Fibroblast of gingiva (primary cell): Measurements from ENCODE around the gene CCND3.
A peak's percentile ranks its signal among the peaks of the same experiment; 100 is the strongest.
"Not testable (repeated sequence)": the region's sequence is repeated elsewhere in the genome, so short reads cannot be mapped to it uniquely, and the experiment has no call there.

ENCODE experiments used
- DNase-seq: peaks from one replicate; pipeline ENCODE4 v3.0.0-alpha.2; 2011; ENCODE audit warnings: low read depth

CCND3 gene

DNA sequence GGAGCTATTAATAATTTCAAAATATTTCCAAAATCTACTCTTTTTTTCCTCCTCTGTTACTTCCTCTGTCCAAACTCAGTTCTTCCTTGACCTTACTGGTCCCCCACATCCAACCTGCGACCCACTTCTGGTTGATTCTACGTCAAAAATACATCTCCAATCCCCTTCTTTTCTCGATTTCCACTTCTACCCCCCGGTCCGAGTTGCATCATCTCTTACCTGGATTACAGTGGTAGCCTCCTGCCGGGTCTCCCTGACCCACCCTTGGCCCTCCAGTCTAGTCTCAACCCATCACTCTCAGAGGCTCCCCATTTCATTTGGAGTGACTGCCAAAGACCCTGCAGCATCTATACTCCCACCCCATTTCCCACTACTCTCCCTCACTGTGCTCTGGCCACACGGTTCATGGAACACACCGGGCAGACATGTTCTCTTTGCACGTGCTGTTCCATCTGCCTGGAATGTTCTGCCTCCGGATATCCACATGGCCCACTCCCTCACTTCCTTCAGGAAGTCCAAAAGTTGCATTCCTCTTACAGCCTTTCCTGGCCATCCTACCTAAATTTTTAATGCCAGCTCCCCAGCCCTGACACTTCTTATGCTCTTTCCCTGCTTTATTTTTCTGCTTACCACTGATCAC is 6.1 kb upstream of the CCND3 start:
- no peak for DNase-seq

DNA sequence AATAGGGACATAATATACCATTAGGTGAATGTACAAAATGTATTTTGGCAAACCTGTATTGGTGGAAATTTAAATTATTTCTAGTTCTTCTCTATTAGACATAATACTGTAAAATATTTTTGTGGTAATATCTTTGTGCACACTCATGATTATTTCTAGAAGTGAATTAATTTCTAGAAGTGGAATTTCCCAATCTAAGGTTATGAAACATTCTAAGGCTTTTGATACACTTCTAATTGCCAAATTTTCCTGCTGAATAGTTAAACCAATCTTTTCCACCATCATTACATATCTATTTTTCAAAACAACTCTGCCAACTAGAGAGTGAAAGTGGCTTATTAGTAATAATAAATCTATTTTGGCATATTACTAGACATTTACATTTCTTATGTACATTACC is 1.8 kb upstream of the CCND3 start:
- no peak for DNase-seq

DNA sequence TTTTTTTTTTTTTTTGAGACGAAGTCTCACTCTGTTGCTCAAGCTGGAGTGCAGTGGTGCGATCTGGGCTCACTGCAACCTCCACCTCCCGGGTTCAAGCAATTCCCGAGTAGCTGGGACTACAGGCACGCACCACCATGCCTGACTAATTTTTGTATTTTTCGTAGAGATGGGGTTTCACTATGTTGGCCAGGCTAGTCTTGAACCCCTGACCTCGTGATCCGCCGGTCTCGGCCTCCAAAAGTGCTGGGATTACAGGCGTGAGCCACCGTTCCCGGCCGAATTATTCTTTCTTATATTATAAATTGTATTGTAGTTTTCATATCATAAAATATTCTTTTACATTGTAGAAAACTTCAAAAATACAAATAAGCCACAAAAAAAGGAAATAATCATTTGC is 1.3 kb upstream of the CCND3 start:
- DNase-seq = not testable (repeated sequence)

DNA sequence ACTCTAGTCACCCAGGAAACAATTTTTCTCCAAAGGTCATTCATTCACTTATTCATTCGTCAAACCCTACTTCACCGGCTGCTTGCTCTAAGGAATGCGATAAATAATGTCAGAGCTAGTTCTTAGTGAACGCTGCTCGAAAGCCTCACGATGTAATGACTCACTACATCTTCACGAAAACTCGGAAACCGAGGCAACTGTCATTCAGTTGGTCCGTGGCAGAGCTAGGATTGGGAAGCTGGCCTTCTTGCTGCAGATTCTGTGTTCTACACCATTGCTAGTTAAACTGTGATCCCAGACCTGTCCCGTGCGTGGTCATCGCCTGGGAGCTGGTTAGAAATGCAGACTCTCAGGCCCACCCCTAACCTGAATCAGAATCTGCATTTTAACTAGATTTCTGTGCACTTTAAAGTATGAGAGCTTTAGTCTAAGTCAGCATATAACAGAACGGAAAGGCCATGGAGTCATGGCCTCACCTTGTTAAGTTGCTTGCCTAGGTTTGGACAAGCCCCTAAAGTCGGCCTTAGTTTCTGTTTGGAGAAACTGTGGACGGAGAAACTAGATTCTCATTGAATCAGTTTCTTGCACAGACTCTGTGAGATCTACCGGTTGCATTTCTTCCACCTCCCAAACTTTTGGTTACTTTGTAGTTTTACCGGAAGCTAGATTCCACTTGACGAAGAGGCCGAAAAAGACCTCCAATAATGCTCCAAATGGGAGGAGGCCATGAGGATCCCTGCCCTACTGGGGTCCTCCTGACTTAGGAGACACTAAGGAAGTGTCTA is 651 bp upstream of the CCND3 start:
- no peak for DNase-seq

DNA sequence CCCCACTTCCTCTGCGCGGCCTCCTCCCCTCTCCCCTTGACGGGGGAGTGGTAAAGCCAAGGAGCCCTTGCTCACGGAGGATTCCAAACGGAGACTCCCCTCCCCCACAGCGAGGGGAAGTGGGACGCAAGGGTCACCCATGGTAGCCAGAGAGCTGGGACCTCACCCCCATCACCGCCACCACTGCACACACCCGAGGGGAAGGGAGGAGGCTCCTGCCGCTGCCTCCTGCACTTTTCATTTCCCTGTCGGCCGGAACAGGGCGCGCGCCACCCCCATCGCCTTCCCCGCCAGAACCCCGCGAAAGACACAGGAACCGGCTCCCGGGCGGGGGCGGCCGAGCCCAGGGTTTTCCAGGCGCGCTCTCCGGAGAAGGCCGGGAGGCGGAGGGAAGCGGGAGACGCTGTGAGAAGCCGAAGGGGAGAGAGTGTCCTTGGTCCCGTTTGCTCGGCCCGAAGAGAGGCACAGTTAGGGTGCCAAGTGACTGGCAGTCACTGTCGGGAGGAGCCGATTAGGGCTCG is 789 bp downstream of the CCND3 start:
- no peak for DNase-seq

DNA sequence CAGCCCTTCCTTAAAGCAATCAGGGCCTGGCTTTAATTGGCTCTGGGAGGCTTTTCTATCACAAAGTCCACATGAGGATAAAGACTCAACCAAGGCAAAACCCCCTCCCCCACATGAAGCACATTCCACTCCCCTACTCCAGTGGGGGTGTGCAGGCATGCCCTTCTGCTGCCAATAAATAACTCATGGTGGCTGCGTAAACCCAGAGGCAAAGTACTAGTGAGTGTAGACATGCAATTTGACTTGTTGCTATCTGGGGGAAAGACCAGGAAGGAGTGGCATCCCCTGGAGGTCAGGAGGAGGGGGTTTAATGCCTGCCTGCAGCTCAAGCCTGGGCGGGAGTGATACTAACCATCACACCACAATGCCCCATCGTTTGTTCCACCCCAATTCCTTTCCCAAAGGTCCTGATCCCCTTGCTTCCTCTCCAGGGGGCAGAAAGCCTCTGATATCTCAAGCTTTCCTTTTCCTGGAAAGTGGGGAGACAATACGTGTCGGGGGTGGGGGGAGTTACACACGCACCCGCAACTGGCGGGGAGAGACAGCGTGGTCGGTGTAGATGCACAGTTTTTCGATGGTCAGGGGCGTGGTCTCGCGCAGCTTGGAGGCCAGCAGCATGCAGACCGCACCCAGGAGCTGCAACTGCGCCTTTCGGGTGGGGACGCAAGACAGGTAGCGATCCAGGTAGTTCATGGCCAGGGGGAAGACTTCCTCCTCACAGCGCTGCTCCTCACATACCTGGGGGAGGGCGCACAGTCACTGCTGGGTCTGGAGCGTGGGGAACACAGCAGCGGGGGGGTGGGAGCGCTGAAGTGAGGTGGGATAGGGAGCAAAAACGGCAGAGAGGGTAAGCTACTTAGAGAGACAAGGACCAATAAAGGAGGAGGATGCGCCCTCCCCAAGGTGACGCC is 1.5 kb downstream of the CCND3 start:
- DNase-seq = peak; percentile 67

DNA sequence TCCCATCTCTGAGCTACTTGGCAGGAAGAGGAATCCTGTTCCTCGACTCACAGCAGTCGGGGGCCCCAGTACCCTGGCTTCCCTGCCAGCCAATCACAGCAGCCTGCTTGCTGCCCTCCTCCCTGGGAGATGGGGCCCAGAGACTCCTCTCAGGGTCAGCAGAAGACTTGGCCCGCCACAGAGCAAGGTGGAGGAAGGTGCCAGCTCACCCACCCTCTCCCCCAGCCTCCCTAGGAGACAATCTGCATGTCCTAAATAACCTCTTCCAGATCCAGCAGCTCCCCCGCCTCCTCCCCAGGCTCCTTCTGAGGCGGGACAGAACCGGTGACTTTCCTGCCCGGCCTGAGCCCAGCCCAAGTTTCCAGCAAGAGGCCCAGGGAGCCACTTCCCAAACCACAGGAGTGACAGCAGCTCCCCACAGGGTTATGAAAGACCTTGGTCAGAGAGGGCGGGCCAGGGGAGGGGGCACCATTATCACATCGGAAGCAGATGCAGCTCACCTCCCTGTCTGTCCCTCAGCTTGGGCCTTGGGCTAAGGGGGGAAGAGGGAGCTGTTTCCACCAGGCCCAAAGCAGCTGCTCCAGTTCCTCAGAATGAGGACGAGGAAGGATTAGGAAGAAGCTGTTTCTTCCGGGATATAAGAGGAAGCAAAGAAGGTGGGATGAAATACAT is 2.3 kb downstream of the CCND3 start:
- DNase-seq = peak; percentile 76

DNA sequence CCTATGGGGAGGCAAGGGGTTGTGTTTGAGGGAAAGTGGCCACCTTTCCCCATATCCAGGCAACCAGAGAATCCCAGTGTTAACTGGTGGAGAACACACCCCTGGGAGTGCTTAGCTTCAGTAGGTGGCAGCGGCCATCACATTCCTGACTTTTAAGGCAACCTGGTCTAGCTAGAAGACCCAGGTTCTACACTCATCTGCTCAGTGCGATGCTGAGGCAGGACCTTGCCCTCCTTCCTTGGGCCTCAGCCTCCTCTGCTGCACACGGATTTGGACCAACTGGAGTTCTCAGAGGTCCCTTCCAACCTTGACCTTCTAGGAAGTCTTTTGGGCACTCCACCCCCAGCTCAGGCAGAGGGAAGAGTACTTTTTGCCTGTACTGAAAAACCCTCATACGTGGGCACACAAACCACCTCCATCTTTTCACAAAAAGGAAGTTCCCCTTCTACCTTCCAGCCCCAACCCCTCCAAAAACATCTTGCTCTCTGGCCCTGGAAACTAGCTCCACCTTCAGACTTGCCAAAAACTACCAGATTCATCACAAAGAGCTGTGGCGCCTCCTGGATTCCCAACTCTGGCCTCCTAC is 2.9 kb downstream of the CCND3 start:
- no peak for DNase-seq

DNA sequence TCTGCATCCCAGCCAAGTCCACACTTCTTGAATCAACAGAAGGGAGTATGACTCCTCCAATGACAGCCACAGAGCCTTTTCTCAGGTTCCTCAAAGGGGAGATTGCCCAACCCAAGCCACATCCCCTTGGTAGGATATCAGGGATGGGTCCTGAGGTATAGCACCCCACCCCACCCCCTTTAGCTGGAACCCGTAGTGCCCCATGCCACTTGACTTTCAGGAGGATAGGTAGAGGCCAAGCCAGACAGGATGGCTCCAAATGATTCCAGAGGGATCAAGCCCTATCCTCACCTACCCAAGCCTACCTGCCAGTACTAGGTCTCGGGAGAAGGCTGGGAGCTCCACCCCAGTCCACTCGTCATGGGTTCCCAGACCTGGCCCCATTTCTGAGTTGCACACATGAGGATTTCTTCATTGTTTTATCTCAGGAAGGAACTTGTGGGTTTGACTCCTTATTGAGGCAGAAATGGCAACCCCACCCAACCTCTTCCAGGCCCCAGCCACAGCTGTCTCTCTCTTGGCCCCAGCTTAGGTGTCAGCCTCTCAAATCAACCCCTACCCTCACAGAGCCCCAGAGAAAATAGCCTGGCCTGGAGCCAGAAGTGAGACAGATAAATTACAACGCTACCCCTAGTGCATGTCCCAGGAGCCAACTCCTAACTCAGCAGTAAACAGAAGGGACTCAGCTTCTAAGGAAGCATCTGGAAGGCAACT is 3.6 kb downstream of the CCND3 start:
- no peak for DNase-seq

DNA sequence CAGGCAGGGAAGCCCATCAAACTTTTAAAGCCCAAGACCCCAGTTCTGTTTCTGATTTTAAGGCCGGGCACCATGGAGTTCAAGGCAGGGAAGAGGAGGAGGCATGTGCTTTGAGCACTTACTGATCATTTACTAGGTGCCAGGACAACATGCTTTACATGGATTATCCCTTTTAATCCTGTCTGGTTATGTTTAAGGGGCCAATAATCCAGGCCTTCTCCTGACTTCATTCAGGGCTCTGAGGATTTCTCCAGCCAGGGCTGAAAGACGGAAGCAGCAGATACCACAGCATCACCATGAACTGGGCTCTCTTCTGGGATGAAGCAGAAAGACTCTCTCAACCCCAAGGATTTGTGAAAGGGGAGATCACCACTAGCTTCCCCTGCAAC is 4.1 kb downstream of the CCND3 start:
- DNase-seq = no peak

DNA sequence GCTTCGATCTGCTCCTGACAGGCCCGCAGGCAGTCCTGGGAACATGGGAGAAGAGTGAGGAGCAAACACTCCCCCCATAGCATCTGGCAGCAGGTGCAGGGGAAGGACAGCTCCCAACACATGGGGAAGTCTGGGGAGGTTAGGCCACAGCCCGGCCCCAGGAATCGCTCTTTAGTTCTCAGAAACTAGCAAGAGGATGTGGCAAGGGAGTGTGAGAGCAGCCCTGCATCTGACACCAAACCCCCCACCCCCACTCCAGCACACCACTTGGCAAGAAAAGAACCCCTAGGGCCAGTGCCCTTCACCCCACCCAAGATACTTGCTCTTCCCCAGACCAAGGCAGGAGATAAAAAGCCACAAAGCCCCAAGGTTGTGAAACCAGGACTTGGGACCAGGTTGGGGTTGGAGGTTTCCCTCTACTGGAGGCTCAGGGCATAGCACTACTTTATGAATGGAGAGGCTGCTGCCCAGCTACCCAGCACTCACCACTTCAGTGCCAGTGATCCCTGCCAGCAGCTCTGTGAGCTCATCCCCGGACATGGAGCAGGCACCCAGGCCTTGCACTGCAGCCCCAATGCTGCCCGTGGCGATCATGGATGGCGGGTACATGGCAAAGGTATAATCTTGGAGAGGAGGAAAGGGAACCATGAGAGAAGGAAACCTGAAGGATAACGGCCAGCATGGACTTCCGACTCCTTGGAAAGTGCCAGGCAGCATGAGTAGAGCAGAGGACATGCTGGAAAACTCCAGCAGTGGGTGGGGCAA is 5.4 kb downstream of the CCND3 start:
- DNase-seq = peak; percentile 93

DNA sequence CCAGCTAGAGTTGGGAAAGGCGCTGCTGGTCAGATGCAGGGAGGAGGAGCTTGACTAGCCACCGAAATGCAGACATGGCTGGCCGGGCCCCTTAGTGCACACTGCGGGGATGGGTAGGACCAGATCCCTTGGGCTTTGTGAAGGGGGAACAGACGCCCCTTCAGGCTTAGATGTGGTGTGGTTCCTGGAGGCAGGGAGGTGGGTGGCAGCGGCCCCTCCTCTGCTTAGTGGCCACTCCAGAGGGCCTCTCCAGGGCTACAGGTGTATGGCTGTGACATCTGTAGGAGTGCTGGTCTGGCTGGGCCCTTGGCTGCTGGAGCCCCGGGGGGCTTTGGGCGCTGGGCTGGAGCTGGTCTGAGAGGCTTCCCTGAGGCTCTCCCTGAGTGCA is 5.9 kb downstream of the CCND3 start:
- no peak for DNase-seq

DNA sequence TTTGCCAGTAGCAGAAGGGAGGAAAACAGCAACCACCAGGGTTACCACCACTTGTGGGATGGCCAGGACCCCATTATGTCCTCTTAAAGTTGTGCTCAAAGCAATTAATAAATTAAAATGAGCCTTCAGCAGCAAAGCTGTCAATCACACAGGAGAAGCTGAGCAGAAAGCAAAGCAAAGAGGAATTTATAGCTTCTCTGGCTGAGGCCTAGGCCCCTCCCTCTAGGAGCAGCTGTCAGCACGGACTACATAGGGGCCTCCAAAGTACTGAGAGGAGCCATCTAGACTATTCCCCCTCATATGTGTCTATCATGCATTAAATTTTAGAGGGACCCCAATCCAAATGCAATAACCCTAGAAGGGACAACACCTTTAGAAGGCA is 6.4 kb downstream of the CCND3 start:
- DNase-seq = no peak

DNA sequence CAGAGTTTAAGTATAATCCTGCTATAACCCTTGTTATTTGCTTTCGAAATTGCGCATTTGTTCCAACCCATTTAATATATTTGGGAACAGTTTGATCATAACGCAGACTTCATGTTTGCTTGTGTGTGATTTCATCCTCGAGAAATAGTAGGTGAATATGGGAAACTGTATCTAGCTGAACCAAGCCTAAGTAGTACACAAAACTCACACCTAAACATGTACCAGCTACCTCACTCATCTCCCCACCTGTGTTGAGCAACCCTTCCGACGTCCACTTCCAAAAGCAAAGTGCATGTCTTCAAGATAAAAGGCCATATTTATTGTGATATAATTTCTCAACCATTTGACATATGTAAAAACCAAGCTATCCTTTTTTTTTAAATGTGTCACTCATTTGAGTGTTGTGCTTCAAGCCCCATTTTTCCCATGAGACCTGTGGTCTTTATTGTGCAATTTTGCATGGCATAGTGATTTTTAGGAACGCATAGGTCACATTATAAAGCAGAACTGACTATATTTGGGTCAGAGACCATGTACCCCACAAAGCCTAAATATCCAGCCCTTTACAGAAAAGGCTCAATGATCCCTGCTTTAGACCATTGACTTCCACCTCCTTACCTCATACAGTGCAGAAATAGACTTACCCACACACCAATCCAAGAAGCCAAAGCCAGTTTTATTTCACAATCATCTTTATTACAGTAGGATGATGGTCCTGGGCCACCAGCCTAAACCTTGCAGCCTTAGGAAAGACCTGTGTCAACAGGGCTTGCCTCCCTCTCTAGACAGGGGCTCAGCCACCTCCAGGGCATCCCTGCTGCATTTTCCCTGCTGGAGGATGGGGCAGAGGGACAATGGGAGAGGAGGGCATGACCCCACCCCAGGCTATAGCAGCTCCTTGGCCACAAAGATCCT is 7.1 kb downstream of the CCND3 start:
- DNase-seq = peak; percentile 76

DNA sequence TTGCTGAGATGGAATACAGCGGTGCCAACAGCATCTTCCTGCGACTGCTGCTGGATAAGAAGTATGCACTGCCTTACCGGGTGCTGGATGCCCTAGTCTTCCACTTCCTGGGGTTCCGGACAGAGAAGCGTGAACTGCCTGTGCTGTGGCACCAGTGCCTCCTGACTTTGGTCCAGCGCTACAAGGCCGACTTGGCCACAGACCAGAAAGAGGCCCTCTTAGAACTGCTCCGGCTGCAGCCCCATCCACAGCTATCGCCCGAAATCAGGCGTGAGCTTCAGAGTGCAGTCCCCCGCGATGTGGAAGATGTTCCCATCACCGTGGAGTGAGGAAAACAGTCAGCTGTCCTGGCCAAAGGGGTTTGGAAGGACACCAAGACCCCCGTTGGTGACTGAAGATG is 9.2 kb downstream of the CCND3 start:
- DNase-seq = no peak

DNA sequence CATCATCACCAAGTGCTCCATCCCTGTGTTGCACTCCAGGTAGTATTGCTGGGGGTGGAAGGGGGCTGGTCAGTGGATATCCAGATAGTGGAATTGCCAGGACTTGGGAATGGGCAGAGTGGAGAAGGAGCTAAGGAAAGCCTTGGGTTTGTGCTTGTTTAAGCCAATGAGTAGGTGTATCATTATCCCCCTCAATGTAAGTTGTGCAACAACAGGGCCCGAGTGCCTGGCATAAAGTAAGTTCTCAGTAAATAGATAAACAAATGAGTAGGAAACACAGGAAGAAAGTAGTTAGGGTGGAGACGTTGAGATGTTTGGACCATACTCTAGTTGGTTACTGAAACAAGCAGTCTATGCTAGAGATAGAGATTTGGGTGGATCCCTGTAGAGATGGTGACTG is 9.8 kb downstream of the CCND3 start:
- DNase-seq = no peak

DNA sequence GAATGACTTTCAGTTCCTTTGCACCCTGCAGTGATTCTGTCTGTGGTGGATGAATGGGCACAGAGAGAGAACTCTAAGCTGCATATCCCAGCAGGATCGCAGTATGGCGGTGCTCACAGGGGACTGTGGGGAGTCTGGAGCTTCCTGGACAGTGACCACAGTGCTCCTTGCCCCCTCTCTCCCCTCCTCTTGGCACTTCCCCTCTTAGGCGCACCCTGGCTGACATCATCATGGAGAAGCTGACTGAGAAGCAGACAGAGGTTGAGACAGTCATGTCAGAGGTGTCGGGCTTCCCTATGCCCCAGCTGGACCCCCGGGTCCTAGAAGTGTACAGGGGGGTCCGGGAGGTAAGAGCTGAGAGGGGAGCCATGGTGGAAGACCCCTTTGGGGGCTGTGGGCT is 11.7 kb downstream of the CCND3 start:
- no peak for DNase-seq

DNA sequence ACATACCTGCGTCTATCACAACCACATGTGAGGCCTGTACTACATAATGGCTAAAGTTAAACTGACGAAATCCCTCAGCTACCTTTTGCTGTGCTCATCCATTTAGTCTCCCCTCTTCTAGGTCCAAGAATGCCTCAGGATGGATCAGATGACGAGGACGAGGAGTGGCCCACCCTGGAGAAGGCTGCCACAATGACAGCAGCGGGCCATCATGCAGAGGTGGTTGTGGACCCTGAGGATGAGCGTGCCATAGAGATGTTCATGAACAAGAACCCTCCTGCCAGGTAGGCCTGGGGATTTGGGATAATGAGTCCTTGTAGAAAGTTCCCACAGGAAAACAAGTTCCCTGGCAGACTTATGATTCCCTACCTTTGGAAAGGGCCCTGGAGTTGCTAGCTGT is 14.4 kb downstream of the CCND3 start:
- no peak for DNase-seq

DNA sequence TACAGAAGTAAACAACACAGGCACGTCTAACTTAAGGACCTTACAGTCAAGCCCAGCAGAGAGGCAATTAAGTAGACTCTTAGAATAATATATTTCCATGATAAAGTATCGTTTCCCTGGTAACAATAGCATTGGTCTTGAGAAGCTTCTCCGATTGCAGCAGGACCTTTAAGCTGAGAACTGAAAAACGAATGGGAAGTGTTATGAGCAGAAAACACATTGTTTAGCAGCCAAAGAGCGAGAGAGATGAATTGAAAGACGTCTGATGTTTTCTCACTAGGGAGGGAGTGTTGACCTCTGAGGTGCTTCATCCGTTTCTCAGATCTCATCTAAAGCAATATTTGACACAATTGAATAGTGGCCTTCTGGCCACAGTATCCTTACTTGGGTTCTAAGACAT is 19.5 kb downstream of the CCND3 start:
- DNase-seq = no peak

DNA sequence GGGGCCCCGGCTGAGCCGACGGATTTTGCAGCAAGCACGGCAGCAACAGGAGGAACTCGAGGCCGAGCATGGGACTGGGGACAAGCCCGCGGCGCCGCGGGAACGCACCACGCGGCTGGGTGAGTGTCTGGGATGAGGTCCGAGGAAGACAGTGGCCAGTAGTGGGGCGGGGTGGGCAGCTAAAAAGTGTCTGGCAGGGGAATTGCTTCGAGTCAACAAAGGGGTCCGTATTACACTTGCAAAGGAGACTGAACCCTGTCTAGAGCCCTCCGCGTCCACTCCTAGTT is 20.0 kb downstream of the CCND3 start:
- DNase-seq = no peak
